ENCODE results near the gene GDF10.
A peak's percentile ranks its signal among the peaks of the same experiment; 100 is the strongest.

Gene GDF10

GRCh38 chr10:47300429-47300931 is 483 bp downstream of the GDF10 start:
- Histone ChIP-seq H3K4me1 (no peaks in the 10 kb centered on the region), H3K27me3 (peaks cover 17% of the 10 kb centered on the region), H3K9me3 (no peaks in the 10 kb centered on the region), H3K36me3 (no peaks in the 10 kb centered on the region), H3K4me3 (ENCODE audit: low read depth, low read length) (0 out of 2 replicates have a peak overlapping the region, but pooled peaks have one; percentile 14)
- no peak for DNase-seq
- no peak for TF ChIP-seq CTCF (IDR thresholded peaks at IDR 0.05; ENCODE audit: low read depth, low read length)

GRCh38 chr10:47301833-47302232 is 1.8 kb downstream of the GDF10 start:
- TF ChIP-seq CTCF (IDR thresholded peaks at IDR 0.05; ENCODE audit: low read depth, low read length) = no peak
- Histone ChIP-seq H3K4me1 (no peaks in the 10 kb centered on the region), H3K9me3 (no peaks in the 10 kb centered on the region), H3K36me3 (no peaks in the 10 kb centered on the region), H3K4me3 (ENCODE audit: low read depth, low read length) (no peak overlapping the region), H3K27me3 (peaks cover 17% of the 10 kb centered on the region)
- no peak for DNase-seq

- Histone ChIP-seq H3K4me1 (no peaks in the 10 kb centered on the region), H3K9me3 (no peaks in the 10 kb centered on the region), H3K27me3 (peaks cover 17% of the 10 kb centered on the region), H3K36me3 (no peaks in the 10 kb centered on the region), H3K4me3 (ENCODE audit: low read depth, low read length) (no peak overlapping the region)
- no peak for TF ChIP-seq CTCF (IDR thresholded peaks at IDR 0.05; ENCODE audit: low read depth, low read length)
- DNase-seq = no peak
Measured at GRCh38 chr10:47303105-47303504, 3.1 kb downstream of the GDF10 start.

GRCh38 chr10:47303866-47304265 is 3.9 kb downstream of the GDF10 start:
- Histone ChIP-seq H3K9me3 (no peaks in the 10 kb centered on the region), H3K36me3 (no peaks in the 10 kb centered on the region), H3K4me1 (no peaks in the 10 kb centered on the region), H3K27me3 (peaks cover 17% of the 10 kb centered on the region), H3K4me3 (ENCODE audit: low read depth, low read length) (no peak overlapping the region)
- TF ChIP-seq CTCF (IDR thresholded peaks at IDR 0.05; ENCODE audit: low read depth, low read length) = no peak
- DNase-seq = no peak

GRCh38 chr10:47305566-47305965 is 5.6 kb downstream of the GDF10 start:
- Histone ChIP-seq H3K36me3 (no peaks in the 10 kb centered on the region), H3K27me3 (peaks cover 6% of the 10 kb centered on the region), H3K9me3 (no peaks in the 10 kb centered on the region), H3K4me3 (ENCODE audit: low read depth, low read length) (no peak overlapping the region), H3K4me1 (no peaks in the 10 kb centered on the region)
- TF ChIP-seq CTCF (IDR thresholded peaks at IDR 0.05; ENCODE audit: low read depth, low read length) = no peak
- no peak for DNase-seq

GRCh38 chr10:47306387-47307210 is 6.6 kb downstream of the GDF10 start:
- Histone ChIP-seq H3K9me3 (no peaks in the 10 kb centered on the region), H3K27me3 (no peaks in the 10 kb centered on the region), H3K4me1 (no peaks in the 10 kb centered on the region), H3K36me3 (no peaks in the 10 kb centered on the region), H3K4me3 (ENCODE audit: low read depth, low read length) (no peak overlapping the region)
- DNase-seq = no peak
- no peak for TF ChIP-seq CTCF (IDR thresholded peaks at IDR 0.05; ENCODE audit: low read depth, low read length)
